Measurements from ENCODE around the gene PDZD7. TPM values are rescaled to one million over a fixed set of nuclear protein-coding genes. Genes with fewer than 3 reads are reported as not detected.

Gene PDZD7
- total and polyA plus RNA-seq, 4 donors = 0.06 to 0.09 (median 0.07) TPM; not detected in 1

DNA sequence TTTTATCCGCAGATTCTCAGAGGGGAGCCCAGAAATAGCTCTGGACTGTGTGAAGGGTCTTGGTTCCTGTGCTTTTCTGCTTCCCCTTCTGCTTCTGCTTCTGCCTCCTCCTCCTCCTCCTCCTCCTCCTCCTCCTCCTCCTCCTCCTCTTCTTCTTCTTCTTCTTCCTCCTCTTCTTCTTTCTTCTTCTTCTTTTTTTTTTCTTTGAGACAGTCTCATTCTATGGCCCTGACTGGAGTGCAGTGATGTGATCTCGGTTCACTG, 11.6 kb downstream of the PDZD7 start:
- H3K27me3 ChIP-seq (ENCODE audit: control insufficient read depth in 4 of 4, insufficient read depth in 4 of 4, low read length in 3 of 4) = peaks cover 0 to 2% (median under 1%) of the 10 kb centered on the region in 4 donors
- H3K27ac ChIP-seq (ENCODE audit: low read depth in 1 of 2, low read length in 2 of 2) = no peak overlapping the region
- H3K9me3 ChIP-seq (ENCODE audit: control insufficient read depth in 4 of 4, low read length in 3 of 4) = no peaks in the 10 kb centered on the region
- peaks cover 0 to 4% (median under 1%) of the 10 kb centered on the region in 4 donors for H3K4me1 ChIP-seq (ENCODE audit: control insufficient read depth in 4 of 4, insufficient read depth in 4 of 4, low read length in 3 of 4)
- no peak overlapping the region for H3K9ac ChIP-seq (ENCODE audit: low read depth in 1 of 2, low read length in 2 of 2)
- WGBS = 47% methylated on average over 2 of the region's 2 CpGs
- DNase-seq (ENCODE audit: low spot score) = no peak
- no peaks in the 10 kb centered on the region for H3K36me3 ChIP-seq (ENCODE audit: control insufficient read depth in 4 of 4, insufficient read depth in 3 of 4, low read depth in 1 of 4, low read length in 3 of 4)
- TF ChIP-seq NR2F2 (IDR thresholded peaks at IDR 0.05) = no peak
- no peak for TF ChIP-seq RXRA (IDR thresholded peaks at IDR 0.05)
- TF ChIP-seq, protein P1, sequence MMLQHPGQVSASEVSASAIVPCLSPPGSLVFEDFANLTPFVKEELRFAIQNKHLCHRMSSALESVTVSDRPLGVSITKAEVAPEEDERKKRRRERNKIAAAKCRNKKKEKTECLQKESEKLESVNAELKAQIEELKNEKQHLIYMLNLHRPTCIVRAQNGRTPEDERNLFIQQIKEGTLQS (IDR thresholded peaks at IDR 0.05) = no peak
- TF ChIP-seq CTCF (IDR thresholded peaks at IDR 0.05; ENCODE audit: low read depth, low read length, missing input control) = no peak
- no peak for TF ChIP-seq HNF4A (conservative IDR thresholded peaks at IDR 0.05)
- TF ChIP-seq JUND (IDR thresholded peaks at IDR 0.05) = no peak
- no peak for TF ChIP-seq YY1 (IDR thresholded peaks at IDR 0.05)
- TF ChIP-seq TAF1 (conservative IDR thresholded peaks at IDR 0.05) = no peak
- no peak overlapping the region for H3K4me3 ChIP-seq (ENCODE audit: low read depth in 1 of 3, low read length in 3 of 3)

- Histone ChIP-seq H3K9me3 (ENCODE audit: control insufficient read depth in 4 of 4, low read length in 3 of 4) (no peaks in the 10 kb centered on the region), H3K4me3 (ENCODE audit: low read depth in 1 of 3, low read length in 3 of 3) (no peak overlapping the region), H3K27ac (ENCODE audit: low read depth in 1 of 2, low read length in 2 of 2) (no peak overlapping the region), H3K9ac (ENCODE audit: low read depth in 1 of 2, low read length in 2 of 2) (no peak overlapping the region), H3K36me3 (ENCODE audit: control insufficient read depth in 4 of 4, insufficient read depth in 3 of 4, low read depth in 1 of 4, low read length in 3 of 4) (no peaks in the 10 kb centered on the region), H3K27me3 (ENCODE audit: control insufficient read depth in 4 of 4, insufficient read depth in 4 of 4, low read length in 3 of 4) (peaks cover 0 to 2% (median under 1%) of the 10 kb centered on the region in 4 donors), H3K4me1 (ENCODE audit: control insufficient read depth in 4 of 4, insufficient read depth in 4 of 4, low read length in 3 of 4) (peaks cover 0 to 4% (median under 1%) of the 10 kb centered on the region in 4 donors)
- TF ChIP-seq, protein P2, sequence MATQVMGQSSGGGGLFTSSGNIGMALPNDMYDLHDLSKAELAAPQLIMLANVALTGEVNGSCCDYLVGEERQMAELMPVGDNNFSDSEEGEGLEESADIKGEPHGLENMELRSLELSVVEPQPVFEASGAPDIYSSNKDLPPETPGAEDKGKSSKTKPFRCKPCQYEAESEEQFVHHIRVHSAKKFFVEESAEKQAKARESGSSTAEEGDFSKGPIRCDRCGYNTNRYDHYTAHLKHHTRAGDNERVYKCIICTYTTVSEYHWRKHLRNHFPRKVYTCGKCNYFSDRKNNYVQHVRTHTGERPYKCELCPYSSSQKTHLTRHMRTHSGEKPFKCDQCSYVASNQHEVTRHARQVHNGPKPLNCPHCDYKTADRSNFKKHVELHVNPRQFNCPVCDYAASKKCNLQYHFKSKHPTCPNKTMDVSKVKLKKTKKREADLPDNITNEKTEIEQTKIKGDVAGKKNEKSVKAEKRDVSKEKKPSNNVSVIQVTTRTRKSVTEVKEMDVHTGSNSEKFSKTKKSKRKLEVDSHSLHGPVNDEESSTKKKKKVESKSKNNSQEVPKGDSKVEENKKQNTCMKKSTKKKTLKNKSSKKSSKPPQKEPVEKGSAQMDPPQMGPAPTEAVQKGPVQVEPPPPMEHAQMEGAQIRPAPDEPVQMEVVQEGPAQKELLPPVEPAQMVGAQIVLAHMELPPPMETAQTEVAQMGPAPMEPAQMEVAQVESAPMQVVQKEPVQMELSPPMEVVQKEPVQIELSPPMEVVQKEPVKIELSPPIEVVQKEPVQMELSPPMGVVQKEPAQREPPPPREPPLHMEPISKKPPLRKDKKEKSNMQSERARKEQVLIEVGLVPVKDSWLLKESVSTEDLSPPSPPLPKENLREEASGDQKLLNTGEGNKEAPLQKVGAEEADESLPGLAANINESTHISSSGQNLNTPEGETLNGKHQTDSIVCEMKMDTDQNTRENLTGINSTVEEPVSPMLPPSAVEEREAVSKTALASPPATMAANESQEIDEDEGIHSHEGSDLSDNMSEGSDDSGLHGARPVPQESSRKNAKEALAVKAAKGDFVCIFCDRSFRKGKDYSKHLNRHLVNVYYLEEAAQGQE (IDR thresholded peaks at IDR 0.05) = no peak
- TF ChIP-seq RAD21 (IDR thresholded peaks at IDR 0.05) = peak; percentile 57 to 73
- no peak for TF ChIP-seq TAF1 (conservative IDR thresholded peaks at IDR 0.05)
- peak; percentile 41 for TF ChIP-seq CTCF (IDR thresholded peaks at IDR 0.05; ENCODE audit: low read depth, low read length, missing input control)
- no peak for TF ChIP-seq HNF4A (conservative IDR thresholded peaks at IDR 0.05)
- WGBS = 26% methylated on average over 45 of the region's 45 CpGs
- peak; percentile 80 for DNase-seq (ENCODE audit: low spot score)
Measured at GRCh38 chr10:101018600-101019439, 12.1 kb downstream of the PDZD7 start.
